ENCODE measurements around the gene PIP4P1.
"Not testable (repeated sequence)": the region's sequence is repeated elsewhere in the genome, so short reads cannot be mapped to it uniquely, and the experiment has no call there.

Gene PIP4P1

DNA sequence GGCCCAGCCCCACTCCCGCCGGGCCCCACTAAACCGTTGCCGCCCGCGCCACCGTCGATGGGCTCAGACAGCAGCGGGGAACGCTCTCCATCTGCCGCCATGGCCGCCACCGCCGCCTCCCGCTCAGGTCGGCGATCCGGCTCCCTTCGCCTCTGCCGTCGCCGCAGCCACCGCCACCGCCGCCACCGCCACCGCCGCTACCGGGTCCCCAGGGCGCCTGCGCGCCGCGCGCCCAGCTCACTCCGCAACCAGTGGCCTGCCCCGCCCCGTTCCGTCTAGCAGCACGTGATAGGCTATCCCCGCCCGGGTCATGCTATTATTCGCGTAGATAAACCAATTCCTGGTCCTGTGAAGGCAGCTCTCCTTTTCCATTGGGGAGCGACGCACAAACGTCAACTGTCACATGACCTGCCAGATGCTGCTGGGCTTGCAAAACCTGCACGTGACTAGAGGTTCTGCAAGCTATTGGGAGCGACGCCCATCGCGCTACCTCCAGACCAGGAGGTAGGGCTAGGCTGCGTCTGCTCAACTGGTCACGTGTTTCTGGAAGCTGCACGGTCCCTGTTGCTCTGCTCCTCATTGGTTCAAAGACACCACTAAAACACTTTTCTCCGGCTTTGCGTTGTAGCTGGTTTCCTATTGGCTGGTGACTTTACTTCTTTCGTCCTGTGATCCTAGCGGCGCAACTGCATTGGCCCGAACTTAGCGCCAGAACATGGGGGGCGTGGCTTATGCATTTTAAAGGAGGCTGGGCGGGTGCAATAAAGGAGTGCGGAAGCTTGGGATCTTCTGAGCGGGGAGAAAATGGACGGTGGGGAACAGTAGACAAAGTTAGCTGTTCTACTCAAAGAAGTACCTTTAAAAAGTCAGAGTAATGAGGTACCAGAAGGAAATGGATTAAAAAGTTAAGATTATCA is at the start of gene PIP4P1:
Gene PIP4P1, minus strand, starts transcription at position 210 of the 917 bp plus-strand sequence. Its CDS starts 109 bp downstream, at position 101.
- peak; percentile 99 for DNase-seq

DNA sequence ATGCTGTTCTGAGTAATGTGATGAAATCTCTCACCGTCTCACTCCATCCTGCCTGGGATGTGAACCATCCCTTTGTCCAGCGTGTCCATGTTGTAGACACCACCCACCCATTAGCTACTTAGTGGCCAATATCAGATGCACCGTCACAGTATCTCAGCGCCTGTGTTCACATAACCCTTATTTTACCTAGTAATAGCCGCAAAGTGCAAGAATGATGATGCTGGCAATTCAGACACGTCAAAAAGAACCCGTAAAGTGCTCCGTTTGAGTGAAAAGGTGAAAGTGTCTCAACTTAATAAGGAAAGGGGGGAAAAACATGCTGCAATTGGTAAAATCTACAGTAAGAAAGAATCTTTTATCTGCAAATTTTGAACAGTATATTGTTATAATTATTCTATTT is 47.1 kb upstream of the PIP4P1 start:
- DNase-seq, result no peak

DNA sequence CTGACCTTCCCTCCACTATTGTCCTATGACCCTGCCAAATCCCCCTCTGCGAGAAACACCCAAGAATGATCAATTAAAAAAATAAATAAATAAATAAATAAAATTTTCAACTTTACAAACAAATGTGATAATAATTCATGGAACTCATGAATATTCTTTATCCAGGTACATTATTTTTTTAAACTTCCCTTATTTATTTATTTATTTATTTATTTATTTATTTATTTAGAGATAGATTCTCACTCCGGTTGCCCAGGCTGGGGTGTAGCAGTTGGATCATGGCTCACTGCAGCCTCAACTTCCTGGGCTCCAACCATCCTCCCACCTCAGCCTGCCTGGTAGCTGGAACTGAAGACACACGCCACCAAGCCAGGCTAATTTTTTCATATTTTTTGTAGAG is 46.3 kb upstream of the PIP4P1 start:
- not testable (repeated sequence) for DNase-seq

DNA sequence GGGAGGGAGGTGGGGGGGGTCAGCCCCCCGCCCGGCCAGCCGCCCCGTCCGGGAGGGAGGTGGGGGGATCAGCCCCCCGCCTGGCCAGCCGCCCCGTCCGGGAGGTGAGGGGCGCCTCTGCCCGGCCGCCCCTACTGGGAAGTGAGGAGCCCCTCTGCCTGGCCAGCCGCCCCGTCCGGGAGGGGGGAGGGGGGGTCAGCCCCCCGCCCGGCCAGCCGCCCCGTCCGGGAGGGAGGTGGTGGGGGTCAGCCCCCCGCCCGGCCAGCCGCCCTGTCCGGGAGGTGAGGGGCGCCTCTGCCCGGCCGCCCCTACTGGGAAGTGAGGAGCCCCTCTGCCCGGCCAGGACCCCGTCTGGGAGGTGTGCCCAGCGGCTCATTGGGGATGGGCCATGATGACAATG is 45.5 kb upstream of the PIP4P1 start:
- DNase-seq, result not testable (repeated sequence)

DNA sequence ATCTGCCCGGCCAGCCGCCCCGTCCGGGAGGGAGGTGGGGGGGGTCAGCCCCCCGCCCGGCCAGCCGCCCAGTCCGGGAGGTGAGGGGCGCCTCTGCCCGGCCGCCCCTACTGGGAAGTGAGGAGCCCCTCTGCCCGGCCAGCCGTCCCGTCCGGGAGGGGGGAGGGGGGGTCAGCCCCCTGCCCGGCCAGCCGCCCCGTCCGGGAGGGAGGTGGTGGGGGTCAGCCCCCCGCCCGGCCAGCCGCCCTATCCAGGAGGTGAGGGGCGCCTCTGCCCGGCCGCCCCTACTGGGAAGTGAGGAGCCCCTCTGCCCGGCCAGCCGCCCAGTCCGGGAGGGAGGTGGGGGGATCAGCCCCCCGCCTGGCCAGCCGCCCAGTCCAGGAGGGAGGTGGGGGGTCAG is 45.0 kb upstream of the PIP4P1 start:
- DNase-seq, result not testable (repeated sequence)

DNA sequence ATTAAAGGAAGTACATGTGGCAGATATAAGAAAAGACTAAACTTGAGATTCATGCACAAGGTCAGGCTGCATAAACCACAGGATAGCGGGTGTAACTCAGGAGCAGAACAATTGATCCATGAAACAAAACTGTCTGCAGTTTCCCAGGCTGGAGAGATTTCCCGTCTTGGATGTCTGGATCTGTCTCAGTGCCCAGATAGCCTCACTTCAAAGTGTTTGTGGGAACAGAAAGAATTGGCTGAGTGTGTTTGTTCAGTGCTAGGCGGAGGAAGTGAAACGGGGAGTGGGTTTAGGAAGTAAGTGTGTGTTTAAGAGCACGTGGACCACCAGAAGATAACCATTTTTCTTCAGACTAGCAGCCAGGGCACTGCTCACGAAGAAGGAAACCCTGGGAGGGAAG is 42.7 kb upstream of the PIP4P1 start:
- no peak for DNase-seq

DNA sequence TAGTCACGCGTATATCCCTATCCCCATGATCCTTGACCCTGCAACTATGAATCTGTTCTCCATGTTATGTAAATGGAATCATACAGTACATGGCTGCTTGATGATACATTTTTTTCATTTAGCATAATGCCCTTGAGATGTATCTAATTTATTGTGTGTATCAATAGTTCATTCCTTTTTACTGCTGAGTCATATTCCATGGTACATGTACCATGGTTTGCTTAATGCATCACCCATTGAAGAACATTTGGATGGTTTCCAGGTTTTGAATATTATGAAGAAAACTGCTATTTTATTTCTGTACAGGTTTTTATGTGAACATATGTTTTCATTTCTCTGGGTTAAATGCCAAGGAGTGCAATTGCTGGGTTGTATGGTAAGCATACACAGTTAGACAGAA is 40.1 kb upstream of the PIP4P1 start:
- no peak for DNase-seq

DNA sequence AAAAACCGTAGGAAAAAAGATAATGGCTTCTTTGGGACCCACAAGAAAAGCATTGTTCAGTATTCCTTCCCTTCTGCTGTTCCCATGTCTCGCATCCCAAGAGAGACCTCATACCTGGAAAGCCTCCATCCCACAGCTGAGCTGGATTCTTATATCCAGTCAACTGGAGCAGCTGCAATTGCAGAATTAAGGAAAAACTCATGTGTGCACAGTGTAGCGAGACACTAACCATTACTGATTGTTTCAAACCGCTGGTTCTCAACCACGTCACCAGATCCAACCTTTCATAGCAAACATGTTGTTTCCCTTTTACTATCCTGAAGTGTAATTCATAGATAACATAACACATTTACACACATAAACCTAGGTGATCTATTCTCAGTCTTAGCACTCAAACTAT is 38.6 kb upstream of the PIP4P1 start:
- no peak for DNase-seq

DNA sequence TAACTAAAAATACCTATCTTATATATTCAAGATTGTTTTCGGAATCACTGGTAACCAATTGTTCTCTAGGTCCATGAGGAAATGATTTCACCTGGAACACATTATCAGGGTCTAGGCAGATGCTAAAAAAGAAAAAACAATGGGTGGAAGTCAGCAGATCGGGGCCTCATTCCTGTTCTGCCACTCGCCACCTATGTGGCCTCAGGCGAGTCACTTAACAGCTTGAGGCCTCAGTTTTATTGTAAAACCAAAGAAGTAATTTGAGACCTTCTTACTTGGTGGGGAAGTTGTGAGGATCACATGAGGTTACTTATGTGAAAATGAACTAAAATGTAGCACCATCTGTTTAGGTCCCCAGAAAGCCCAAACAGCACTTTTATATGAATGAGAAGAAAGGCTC is 37.9 kb upstream of the PIP4P1 start:
- no peak for DNase-seq

DNA sequence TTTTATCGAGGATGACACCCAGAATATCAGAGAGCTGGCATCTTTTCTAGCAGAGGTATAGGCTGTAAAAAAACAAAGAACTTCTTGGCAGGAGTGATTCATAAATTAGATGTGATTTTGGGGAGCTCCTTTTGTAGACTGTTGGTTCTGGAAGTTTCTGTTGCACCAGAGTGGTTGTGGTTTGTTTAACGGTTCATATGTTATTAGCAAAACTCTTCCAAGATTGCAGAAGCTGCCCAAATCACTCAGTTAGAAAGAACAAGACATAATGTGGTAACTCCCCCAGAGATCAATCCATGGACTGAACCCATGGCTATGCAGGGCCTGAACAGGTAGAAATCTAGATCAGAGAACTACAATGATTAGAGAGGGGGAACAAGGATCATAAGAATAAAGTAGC is 37.4 kb upstream of the PIP4P1 start:
- DNase-seq, result no peak

DNA sequence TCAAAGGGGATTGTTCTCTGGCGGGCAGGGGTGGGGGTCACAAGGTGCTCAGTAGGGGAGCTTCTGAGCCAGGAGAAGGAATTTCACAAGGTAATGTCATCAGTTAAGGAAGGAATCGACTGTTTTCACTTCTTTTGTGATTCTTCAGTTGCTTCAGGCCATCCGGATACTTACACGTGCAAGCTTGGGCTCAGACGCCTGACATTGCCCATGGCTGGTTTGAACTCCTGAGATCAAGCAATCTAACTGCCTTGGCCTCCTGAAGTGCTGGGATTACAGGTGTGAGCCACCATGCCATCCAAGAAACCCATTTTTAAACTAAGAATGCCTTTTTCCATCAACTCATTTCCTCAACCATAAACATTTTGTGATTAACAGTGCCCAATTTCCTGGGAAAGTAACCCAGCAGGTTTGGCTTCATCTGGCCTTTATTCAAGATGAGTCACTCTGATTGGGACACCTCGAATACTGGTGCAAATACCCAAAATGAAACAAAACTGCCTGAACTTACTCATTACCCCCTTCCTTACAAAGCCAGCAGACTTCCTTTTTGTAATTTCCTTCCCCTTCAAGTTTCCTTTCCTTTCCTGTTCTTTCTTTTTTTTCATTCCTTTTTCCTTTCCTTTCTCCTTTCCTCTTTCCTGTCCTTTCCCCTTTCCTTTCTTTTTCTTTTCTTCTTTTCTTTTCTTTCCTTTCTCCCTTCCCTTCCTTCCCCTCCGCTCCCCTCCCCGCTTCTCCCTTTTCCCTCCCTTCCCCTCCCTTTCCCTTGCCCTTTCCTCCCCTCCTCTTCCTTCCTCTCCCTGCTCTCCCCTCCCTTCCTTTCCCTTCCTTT is 33.9 kb upstream of the PIP4P1 start:
- DNase-seq, result no peak

DNA sequence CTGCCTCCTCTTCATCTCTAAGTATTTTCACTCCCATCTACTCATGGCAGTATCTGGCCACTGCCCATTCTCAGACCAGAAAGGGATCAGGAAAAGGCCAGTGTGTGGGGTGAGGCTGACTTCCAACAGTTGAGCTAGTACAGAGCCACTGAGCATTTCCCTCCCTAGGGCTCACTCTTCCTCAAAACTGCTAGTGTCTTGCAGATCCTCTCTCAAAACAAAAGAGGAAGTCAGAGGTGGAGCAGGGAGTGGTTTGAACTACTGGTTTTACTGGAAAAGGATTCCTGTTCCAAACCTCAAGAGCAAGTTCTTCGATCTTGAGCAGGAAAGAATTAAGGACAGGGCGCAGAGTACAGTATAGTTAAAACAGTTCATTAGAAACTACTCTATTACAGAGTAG is 32.4 kb upstream of the PIP4P1 start:
- DNase-seq, result no peak

DNA sequence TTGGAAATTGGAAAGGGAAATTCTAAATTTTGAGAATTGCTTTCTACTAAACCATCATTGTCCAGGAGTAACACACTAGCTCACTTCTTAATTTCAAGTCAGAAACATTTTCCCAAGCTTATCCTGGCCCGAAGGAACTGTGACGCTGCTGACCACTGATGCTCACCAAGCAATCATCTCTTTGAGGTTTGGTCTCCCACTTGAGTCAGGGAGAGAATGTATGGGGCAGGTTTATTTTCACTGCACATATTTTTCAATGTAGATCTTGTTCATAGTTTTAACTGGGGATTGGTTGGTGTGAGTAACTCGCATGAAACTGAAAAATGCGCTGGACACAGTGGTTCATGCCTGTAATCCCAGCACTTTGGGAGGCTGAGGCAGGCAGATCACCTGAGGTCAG is 31.3 kb upstream of the PIP4P1 start:
- DNase-seq, result no peak

DNA sequence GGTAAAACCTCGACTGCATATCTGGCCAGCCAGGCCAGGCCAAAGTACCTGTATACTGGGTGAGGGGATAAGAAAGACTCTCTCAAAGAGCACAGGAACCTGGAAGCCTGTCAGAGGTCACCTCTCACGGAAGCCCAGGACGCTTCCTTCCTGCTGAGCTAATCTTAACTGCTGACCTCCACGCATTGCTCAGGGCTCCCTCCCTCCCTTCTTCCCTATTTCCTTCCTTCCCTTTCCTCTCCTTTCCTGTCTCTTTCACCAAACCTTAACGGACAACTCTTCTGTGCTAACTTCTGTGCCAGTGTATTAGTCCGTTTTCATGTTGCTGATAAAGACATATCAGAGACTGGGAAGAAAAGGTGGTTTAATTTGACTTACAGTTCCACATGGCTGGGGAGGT is 29.3 kb upstream of the PIP4P1 start:
- no peak for DNase-seq

DNA sequence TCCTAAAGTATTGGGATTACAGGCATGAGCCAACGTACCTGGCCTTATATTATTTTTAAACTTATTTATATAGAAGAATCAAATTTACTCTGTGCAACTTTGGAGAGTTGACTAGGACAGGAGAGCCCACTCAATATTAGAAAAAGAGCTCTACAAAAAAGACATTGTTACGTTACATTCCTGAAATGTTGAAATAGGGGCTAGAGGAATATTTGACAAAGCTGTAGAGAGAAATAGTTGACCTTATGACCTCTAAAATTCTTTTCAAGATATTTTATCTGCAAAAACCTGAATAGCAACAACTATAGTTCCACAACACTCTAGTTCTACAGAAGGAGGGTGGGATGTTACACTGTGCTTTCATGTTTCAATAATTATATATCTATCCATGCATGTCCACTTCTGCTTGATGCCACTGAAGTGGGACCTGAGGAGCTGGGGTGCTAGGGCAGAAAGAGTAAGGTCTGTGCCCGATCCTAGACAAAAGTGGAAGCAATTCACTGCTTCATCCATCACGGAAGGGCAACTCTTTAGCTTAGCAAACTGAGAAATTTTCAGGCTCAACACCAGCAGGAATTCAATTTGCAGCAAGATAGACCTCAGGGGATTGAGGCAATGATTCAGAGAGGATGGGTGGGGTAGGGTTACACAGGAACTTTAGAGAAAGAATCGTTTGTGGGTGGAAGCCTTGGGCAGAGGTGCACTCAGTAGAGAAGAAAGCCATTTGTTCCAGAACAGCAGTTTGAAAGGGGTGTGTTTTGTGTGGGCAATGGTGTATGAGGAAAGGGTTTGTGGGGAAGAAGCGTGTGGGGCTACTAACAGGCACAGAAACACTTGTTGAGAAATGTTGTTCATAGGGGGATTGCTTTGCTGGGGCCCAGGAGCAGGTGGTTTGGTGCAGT is 28.1 kb upstream of the PIP4P1 start:
- no peak for DNase-seq

DNA sequence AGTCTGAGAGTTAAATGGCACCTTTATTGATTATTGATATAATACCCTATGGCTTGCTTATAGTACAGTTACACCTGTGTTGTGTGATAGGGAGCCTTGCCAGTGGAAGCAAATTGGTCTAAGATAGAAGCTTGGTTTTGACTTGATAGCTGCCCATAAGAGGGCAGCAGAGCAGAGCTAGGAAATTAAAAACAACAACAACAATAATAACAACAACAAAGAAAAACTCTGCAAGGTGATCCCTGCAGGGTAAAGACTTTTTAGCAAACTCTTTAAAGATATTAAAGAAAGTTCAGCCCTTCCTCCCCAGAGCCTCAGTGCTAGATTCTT is 26.1 kb upstream of the PIP4P1 start:
- DNase-seq, result no peak

DNA sequence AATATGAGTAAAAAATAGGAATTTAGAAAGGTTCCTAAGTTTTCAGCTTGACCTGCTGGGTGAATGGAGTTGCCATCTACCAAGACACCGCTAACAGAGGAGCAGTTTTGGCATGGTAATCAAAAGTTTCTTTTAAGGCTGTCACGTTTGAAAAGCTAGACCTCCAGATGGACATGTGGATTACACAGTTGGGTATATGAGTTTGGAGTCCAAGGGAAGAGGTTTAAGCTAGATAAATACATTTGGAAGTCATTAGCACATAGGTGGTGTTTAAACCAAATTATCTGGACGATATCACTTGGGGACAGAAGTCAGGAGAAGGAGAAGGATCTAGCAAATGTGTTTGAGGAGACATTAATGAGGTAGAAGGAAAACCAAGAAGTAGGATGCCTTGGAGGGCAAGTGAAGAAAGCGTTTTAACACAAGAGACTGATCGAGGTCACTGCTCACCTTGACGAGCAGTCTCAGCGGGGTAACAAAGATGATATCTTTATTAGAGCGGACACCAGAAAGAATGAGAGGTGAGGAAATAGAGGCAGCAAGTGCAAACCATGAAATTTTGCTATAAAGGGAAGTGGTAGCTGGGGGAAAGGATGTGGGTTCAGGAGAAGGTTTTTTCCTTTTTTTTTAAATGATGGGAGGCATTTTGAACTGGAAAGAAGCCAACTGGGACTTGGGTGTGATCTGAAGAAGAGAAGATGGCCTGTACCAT is 25.6 kb upstream of the PIP4P1 start:
- no peak for DNase-seq

DNA sequence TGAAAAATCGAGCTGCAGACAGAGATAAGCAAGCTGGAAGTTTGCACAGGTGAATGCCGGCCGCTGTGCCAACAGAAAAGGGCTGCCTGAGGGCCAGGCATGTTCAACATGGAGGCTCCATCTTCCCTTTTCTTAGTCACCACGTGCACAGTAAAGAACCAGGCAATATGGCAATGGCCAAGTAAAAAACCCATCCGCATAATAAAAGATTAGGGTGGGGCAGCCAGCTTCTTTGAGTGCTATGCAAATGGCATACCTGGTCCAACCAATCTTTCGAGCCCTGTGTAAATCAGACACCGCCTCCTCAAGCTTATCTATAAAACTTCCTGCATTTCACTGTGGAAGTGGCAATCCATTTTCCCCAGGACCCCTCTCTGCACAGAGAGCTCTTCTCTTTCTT is 24.7 kb upstream of the PIP4P1 start:
- no peak for DNase-seq

DNA sequence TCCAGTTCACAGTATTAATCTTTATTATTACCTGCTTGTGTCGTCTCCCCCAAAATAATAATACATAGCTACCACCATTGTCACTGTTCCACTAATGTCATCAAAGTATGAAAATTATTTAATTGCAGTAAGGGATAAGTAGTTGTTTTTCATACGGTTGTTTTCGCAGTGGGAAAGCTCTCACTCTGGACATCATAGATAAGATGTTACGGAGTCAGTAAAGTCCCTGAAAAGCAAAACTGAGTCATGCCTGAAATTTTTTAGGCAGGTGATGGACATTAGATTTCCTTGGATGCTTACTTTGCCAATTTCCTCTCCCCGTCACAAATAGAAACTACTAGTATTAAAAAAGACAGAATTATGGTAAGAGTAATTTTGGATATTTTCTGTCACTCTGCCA is 21.1 kb upstream of the PIP4P1 start:
- no peak for DNase-seq

DNA sequence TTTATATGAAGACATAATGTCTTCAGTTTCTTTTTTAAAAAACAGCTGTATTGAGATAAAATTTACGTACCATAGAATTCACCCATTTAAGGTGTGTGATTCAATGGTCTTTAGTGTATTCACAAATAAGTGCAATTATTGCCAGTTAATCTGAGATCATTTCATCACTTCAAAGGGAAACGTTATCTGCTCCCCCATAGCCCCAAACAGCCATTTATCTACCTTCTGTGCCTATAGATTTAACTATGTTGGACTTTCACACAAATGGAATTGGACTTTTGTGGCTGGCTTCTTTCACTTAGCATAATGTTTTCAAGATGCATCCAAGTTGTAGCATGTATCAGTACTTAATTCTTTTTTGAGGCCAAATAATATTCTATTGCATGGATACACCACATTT is 17.7 kb upstream of the PIP4P1 start:
- no peak for DNase-seq

DNA sequence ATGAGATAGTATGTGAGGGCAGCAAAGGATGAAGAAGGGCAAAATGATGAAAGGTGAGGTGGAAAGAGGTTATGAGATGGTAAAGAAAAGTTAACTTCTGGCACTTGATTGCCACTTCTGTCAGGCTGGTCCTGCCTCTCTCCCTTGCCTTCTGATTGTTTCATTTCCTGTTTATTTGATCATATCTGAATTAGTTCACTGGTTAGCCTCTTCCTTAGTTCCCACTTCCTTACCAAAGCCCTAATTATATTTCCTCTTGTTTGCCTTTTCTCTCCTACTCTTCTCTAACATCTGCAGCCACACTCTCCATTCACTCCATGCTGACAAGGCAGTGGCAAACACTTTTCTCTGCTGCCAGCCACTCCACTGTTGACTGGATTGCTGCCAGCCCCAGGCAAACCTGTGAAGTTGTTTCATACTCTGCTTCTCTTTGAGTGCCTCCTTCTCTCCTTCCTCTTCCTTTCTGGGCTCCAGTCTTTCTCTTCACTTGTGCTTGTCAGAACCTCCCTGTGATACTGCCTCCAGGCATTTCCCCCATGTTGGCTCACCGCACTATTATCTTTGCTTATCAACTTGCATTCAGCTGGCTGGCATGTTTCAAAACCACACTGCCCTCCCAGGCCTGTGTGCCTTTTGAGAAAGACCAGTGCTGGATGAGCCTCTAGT is 16.1 kb upstream of the PIP4P1 start:
- DNase-seq, result no peak

DNA sequence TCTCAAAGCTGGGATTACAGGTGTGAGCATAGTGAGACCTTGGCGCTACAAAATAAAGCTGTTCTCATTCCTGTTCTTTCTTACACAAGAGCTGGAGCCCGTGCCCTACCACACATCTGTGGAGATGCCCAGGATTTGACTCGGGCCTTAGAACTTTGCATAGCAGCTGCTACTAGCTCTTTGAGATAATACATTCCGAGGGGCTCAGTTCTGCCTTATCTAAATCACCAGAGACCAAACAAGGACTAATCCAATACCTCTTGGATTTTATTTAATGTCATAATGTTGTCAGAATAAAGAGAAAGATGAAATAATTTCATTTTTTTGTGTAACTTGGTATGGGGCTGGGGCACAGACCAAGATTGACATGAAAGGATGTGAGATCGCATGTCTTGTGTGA is 15.5 kb upstream of the PIP4P1 start:
- no peak for DNase-seq

Measured in NCI-H774 (cell line).